IgD-negative memory B cell (primary cell): ENCODE data around the gene STK32C. TPM values are rescaled to one million over a fixed set of nuclear protein-coding genes. Genes with fewer than 3 reads are reported as not detected.

ENCODE experiments used
- H3K27ac Mint-ChIP-seq, 3 donors: one replicate each; pipeline ENCODE4 v1.8.0; 2020 to 2022; ENCODE audit warnings: mild to moderate bottlenecking in 3 of 3, mixed read lengths in 3 of 3, moderate library complexity in 1 of 3
- H3K27me3 Mint-ChIP-seq: one replicate; pipeline ENCODE4 v1.8.0; 2021; ENCODE audit warnings: mixed read lengths
- H3K36me3 Mint-ChIP-seq: one replicate; pipeline ENCODE4 v1.8.0; 2020; ENCODE audit warnings: mild to moderate bottlenecking, mixed read lengths
- H3K4me1 Mint-ChIP-seq, 3 donors: one replicate each; pipeline ENCODE4 v1.8.0; 2020 to 2022; ENCODE audit warnings: mixed read lengths in 3 of 3, mild to moderate bottlenecking in 1 of 3
- H3K4me3 Mint-ChIP-seq, 4 donors: one replicate each; pipeline ENCODE4 v1.8.0; 2020 to 2022; ENCODE audit warnings: mild to moderate bottlenecking in 4 of 4, mixed read lengths in 4 of 4, moderate library complexity in 3 of 4
- H3K9me3 Mint-ChIP-seq, 3 donors: one replicate each; pipeline ENCODE4 v1.8.0; 2020 to 2021; ENCODE audit warnings: mixed read lengths in 3 of 3, mild to moderate bottlenecking in 1 of 3
- polyA plus RNA-seq: library from polyadenylated mRNA; unstranded; fragments of 300-500 nt; fragmentation: Illumina TruSeq; gene quantifications from one replicate; pipeline ENCODE4 v1.2.3, GENCODE V29; 2021

The STK32C gene
- polyA plus RNA-seq, 1 donor from 2014 or later, result 4.0 TPM

DNA sequence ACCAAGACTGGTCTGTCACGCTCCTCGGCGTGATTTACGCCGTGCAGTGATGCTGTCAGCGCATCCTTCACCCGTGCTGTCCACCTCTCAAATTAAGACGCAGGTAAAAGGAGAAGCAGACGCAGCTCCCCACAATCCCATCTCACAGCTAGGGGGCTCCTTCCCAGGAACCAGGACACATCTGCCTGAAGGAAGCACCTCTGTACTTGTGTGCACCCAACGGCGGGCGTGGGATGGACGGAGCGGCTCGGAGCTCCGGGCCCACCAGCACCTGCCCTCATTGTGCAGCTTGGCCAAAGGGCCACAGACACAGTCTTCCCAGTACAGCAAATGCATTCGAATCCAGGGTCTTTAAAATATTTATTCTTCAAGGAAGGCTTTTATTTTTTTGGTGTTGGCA is 55.3 kb downstream of the STK32C start:
- Mint-ChIP-seq H3K9me3 (no peaks in the 10 kb centered on the region), H3K36me3 (no peaks in the 10 kb centered on the region), H3K27ac (no peak overlapping the region), H3K4me3 (no peak overlapping the region), H3K27me3 (no peaks in the 10 kb centered on the region), H3K4me1 (no peaks in the 10 kb centered on the region)

DNA sequence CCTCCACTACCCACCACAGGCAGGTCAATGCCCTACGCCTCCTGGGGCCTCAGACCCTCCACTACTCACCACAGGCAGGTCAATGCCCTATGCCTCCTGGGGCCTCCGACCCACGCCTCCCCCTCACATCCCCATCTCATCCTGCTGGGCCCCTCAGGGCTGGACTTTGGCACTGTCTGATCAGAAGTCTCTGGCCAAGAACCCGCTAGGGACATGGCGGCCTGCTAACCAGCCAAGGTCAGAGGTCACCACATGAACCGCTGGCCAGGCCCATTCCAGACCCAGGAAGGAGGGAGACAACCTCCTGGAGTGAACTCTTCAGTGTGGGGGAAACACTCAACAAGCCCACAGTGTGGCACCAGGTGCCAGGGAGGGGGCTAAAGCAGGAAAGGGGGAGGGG is 55.8 kb downstream of the STK32C start:
- Mint-ChIP-seq H3K4me3 (no peak overlapping the region), H3K36me3 (no peaks in the 10 kb centered on the region), H3K27ac (no peak overlapping the region), H3K27me3 (no peaks in the 10 kb centered on the region), H3K9me3 (no peaks in the 10 kb centered on the region), H3K4me1 (no peaks in the 10 kb centered on the region)

DNA sequence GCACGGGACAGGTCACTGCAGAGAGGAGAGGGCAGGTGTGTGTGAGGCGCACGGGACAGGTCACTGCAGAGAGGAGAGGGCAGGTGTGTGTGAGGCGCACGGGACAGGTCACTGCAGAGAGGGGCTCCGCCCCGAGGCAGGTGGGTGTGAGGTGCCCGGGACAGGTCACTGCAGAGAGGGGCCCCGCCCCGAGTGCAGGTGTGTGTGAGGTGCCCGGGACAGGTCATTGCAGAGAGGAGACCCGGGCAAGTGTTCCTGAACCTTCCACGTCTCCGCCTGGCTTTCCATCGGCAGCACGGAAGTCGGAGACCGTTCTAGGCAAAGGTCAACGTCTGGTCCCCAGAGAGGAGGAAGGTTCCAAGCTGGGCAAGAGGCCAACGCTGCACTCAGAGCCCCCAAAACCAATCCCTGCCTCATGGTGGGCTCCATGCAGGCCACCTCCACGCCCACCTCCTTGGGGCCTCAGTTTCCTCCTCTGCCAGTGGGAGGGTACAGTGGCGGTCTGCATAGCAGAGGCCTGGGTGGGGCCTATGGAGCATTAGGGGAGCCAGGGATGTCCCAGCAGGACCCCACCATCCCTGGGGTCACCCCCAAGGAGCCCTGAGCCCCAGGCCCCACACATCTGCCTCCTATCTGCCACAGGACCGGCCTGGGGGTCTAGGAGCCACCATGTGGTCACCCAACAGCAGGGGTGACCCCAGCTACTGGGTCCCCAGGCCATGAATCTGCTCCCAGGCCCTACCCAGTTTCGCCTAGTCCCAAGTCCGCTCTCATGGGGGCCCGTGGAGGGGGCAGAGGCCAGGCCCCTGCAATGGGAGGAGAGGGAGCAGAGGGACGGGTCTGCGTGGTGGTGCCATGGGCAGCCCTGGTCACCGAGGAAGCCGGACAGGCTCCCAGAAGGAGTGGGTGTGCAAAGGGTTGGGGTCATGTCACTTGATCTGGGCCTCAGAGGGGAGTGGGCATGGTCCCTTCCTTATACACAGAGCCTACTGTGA is 57.0 kb downstream of the STK32C start:
- H3K36me3 Mint-ChIP-seq, result no peaks in the 10 kb centered on the region
- H3K9me3 Mint-ChIP-seq, result no peaks in the 10 kb centered on the region
- H3K27me3 Mint-ChIP-seq, result no peaks in the 10 kb centered on the region
- H3K4me1 Mint-ChIP-seq, result no peaks in the 10 kb centered on the region
- H3K4me3 Mint-ChIP-seq, result no peak overlapping the region
- no peak overlapping the region for H3K27ac Mint-ChIP-seq

DNA sequence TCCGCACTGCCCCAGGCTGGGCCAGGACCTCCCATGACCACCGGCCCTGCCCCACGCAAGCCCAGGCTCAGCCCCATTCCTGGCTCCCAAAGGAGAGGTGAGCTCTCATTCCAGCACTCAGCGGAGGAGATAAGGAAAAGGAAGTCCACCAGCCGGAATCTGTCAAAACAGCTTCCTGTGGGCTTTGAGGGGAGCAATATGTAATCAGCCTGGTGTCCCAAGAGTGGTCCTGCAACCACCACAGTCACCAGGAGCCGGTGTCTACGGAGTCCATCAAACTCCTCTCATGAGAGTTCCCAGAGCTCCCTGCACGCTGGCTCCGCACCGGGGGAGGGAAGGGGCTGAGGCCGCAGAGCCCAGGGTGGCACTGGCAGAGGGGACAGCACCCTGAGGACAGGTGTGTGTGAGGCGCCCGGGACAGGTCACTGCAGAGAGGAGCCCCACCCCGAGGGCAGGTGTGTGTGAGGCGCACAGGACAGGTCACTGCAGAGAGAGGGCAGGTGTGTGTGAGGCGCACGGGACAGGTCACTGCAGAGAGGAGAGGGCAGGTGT is 57.9 kb downstream of the STK32C start:
- H3K36me3 Mint-ChIP-seq, result peaks cover 3% of the 10 kb centered on the region
- H3K27me3 Mint-ChIP-seq, result no peaks in the 10 kb centered on the region
- no peak overlapping the region for H3K27ac Mint-ChIP-seq
- no peak overlapping the region for H3K4me3 Mint-ChIP-seq
- H3K4me1 Mint-ChIP-seq, result no peaks in the 10 kb centered on the region
- no peaks in the 10 kb centered on the region for H3K9me3 Mint-ChIP-seq

DNA sequence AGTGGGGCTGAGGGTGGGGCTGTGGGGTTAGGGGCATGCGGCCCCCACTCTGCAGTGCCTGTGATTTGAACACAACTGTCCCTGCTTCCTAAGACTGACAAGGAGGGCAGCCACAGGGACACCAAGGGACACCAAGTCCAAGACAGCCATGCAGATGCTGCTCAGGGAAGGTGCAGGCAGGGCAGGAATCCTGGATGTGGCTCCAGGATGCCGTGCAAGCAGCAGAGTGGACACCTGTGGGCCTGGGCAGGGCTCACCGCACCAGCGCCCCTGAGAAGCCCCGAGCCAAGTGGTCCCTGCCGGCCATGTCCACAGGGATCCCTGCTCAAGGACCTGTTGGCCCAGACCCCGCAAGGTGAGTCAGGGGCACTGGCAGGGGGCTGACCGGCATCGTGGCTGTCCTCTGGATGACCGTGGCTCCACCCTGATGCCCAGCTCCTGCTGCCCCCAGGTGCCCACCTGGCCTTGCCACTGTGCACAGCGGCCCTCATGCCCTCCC is 58.5 kb downstream of the STK32C start:
- no peaks in the 10 kb centered on the region for H3K4me1 Mint-ChIP-seq
- H3K36me3 Mint-ChIP-seq, result peaks cover 3% of the 10 kb centered on the region
- H3K27ac Mint-ChIP-seq, result no peak overlapping the region
- no peaks in the 10 kb centered on the region for H3K27me3 Mint-ChIP-seq
- H3K9me3 Mint-ChIP-seq, result no peaks in the 10 kb centered on the region
- H3K4me3 Mint-ChIP-seq, result peak overlapping the region in 1 of 4 donors; percentile 28

DNA sequence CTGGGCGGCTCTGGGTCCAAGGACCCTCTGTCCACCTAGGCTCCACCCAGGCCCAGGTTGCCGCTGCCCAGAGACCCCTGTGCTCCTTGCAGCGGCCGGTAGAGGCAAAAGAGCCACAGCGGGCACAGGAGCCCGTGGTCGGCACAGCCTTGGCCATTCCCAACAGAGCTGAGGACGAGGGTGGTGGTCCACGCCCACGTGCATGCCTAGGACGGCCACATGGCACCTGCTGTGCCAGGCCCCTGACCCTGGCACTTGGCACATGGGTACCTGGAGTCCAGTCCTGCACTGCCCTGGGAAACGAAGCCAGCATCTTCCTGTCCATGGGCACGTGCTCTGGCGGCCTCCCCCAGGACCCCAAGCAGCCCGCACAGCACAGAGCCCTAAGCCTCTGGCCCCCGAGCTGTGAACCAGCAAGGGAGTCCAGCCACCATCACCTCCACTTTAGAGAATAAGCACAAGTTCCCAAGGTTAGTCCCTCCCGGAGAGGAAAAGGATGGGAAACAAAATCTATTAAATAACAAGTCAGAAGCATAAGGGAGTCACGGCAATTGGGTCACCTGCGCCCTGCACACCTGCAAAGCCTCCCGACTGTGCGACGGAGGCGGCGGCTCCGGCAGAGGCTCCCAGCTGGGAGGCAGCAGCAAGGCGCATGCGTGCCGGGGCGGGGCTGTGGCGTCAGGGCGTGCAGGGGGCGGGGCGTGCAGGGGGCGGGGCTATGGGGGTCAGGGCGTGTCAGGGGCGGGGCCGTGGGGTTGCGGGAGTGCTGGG is 59.1 kb downstream of the STK32C start:
- Mint-ChIP-seq H3K27ac (no peak overlapping the region), H3K4me1 (no peaks in the 10 kb centered on the region), H3K9me3 (no peaks in the 10 kb centered on the region), H3K36me3 (peaks cover 3% of the 10 kb centered on the region), H3K4me3 (peak overlapping the region in 3 of 4 donors; percentile 8 to 45 (median 28)), H3K27me3 (no peaks in the 10 kb centered on the region)

DNA sequence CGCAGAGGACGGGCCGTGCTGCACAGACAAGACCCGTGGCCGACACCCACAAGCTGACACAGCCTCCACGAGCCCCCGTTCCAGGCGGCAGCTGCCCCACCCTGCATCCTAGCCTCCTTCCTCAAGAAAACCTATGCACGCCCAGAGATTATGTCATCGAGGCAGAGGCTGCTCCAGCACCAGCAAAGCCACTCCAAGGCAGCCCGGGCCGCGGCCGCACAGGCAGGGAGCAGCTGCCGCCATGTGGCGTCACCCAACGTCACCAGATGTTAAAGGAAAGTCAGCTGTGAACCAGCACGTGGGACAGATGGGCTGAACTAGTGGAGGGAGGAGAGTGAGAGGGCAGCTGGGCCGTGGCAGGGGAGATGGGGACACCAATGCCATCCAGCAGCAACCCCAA is 59.8 kb downstream of the STK32C start:
- no peaks in the 10 kb centered on the region for H3K27me3 Mint-ChIP-seq
- H3K27ac Mint-ChIP-seq, result no peak overlapping the region
- H3K4me1 Mint-ChIP-seq, result no peaks in the 10 kb centered on the region
- H3K36me3 Mint-ChIP-seq, result peaks cover 3% of the 10 kb centered on the region
- H3K4me3 Mint-ChIP-seq, result peak overlapping the region in 1 of 4 donors; percentile 88
- H3K9me3 Mint-ChIP-seq, result no peaks in the 10 kb centered on the region

DNA sequence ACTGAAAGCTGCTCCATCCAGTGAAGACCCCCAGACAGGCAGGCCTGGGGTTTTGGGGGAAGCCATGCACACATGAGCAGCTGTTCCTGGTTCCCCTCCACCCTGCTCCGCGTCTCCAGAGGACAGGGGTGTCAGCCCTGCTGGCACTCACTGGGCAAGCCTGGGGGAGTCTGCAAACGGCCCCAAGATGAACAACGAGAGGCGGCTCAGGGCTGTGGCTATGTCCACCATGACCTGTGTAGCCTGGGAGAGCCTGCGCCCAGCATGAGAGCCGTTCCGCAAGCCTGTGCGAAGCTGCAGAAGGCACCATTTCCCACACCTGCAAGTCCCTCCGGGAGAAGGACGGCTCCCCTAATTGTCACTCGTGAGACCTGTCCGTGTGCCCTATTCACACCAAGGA is 61.5 kb downstream of the STK32C start:
- H3K27ac Mint-ChIP-seq, result no peak overlapping the region
- peaks cover 0 to 4% (median 0%) of the 10 kb centered on the region in 3 donors for H3K4me1 Mint-ChIP-seq
- H3K36me3 Mint-ChIP-seq, result peaks cover 3% of the 10 kb centered on the region
- H3K9me3 Mint-ChIP-seq, result no peaks in the 10 kb centered on the region
- no peaks in the 10 kb centered on the region for H3K27me3 Mint-ChIP-seq
- no peak overlapping the region for H3K4me3 Mint-ChIP-seq

DNA sequence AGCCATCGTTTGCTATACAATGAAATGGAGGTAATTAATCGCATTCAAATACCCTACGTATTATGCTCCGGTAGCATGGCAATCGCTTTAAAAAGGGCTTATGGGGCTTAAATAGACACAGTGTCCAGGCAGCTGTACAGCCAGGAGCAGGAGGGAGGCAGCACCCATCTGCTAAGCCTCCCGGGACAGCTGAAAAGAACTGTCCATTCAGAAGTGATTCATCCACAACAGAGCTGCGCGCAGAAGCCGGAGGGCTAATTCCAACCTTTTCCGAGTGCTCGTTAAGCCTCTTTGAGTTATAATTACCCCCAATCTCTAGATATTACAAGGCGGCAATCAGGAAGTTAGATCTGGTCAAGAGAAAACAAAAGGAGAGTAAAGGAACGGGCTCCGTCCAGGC is 62.7 kb downstream of the STK32C start:
- peaks cover 3% of the 10 kb centered on the region for H3K36me3 Mint-ChIP-seq
- peak overlapping the region in 1 of 3 donors; percentile 3 for H3K27ac Mint-ChIP-seq
- no peaks in the 10 kb centered on the region for H3K9me3 Mint-ChIP-seq
- H3K4me3 Mint-ChIP-seq, result no peak overlapping the region
- H3K27me3 Mint-ChIP-seq, result no peaks in the 10 kb centered on the region
- H3K4me1 Mint-ChIP-seq, result peaks cover 0 to 4% (median 0%) of the 10 kb centered on the region in 3 donors

DNA sequence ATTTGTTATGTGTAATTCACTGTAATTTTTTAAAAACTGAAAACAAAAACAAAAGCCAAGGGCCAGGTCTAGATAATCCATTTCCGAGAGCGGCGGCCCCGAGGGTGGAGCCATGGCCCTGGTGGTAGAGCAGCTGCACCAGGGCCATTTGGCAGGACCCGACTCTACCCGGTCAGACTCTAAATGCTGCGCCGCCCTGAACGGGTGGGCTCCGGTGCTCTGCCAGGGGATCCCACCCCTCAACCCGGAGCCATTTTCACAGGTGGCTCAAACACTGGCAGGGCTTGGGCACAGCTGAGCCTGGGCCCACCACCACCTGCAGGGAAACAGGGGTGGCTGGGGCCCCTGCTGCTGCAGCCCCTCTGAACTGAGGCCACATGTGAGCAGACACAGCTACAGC is 64.1 kb downstream of the STK32C start:
- H3K4me3 Mint-ChIP-seq, result no peak overlapping the region
- H3K9me3 Mint-ChIP-seq, result no peaks in the 10 kb centered on the region
- peaks cover 3% of the 10 kb centered on the region for H3K36me3 Mint-ChIP-seq
- no peak overlapping the region for H3K27ac Mint-ChIP-seq
- H3K4me1 Mint-ChIP-seq, result peaks cover 0 to 4% (median 0%) of the 10 kb centered on the region in 3 donors
- no peaks in the 10 kb centered on the region for H3K27me3 Mint-ChIP-seq

DNA sequence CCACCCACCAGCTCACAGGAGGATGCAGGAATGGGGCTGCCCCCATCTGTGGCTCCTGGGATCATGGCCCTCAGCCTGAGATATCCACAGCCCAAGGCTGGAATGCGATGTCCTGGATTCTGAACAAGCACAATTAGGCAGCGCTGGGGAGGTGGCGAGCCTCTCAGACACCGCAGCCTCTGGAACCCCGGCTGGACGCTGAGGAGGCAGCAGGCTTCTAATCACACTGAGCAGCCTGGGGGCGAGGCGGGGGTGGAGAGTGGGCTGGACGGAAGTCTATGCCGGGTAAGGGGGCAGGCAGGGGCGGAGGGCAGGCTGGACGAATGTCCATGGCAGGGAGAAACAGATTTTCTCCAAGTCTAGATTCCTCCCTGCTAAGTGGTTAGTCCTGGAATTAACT is 64.6 kb downstream of the STK32C start:
- H3K4me3 Mint-ChIP-seq, result no peak overlapping the region
- no peaks in the 10 kb centered on the region for H3K27me3 Mint-ChIP-seq
- H3K36me3 Mint-ChIP-seq, result peaks cover 3% of the 10 kb centered on the region
- H3K4me1 Mint-ChIP-seq, result peaks cover 0 to 4% (median 0%) of the 10 kb centered on the region in 3 donors
- no peak overlapping the region for H3K27ac Mint-ChIP-seq
- H3K9me3 Mint-ChIP-seq, result no peaks in the 10 kb centered on the region

DNA sequence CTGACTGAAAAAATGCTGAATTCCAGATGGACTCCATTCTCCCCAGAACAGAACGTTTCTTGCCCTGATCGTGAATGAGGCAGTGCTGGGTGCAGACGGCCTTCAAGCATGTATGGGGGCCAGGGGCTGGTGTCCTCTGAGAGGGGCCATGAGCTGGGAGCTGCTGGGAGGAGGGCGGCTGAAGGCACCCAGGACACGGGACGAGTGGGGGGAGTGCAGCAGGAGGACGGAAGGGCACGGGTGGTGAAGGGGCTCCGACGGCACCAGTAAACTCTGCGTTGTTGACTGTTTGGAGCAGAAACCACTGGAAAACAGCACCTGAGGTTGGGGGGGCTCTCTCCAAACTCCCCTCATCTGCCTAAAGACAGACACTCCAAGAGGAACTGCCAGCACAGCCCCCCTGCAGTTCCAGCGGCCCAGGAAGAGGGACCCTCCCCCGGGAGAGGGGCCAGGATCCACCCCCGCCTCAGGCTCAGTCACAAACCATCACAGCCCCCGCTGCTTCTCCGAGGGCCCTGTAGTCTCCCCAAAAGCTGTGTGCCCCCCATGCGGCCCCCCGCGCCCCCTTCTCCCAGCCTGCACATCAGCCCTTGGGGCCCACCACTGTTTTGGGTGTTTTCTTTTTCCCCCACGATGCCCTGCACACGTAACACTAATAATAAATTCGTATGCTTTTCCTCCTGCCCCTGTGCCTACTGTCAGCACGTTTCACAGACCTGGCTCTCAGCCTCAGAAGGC is 65.5 kb downstream of the STK32C start:
- Mint-ChIP-seq H3K27me3 (no peaks in the 10 kb centered on the region), H3K4me1 (peaks cover 0 to 4% (median 0%) of the 10 kb centered on the region in 3 donors), H3K4me3 (no peak overlapping the region), H3K9me3 (no peaks in the 10 kb centered on the region), H3K27ac (no peak overlapping the region), H3K36me3 (peaks cover 3% of the 10 kb centered on the region)

DNA sequence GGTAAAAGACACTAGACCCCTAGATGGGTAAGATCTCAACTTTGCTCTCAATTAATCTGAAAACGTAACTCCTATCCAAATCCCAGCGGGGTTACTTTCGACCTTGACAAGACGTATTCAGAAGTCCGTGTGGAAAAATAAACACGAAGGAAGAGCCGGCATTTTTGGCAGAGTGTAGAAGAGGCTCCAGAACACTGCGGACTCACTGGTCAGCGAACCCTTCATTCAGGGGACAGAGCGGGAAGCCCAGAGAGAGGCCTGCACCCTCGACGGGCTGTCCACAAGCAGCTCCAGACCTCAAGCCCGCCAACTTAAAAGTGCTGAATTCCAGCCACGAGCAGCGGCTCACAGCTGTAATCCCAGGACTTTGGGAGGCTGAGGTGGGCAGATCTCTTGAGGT is 66.3 kb downstream of the STK32C start:
- Mint-ChIP-seq H3K27me3 (no peaks in the 10 kb centered on the region), H3K4me1 (peaks cover 0 to 4% (median 0%) of the 10 kb centered on the region in 3 donors), H3K9me3 (no peaks in the 10 kb centered on the region), H3K27ac (peak overlapping the region in 1 of 3 donors; percentile 28), H3K36me3 (peaks cover 3% of the 10 kb centered on the region), H3K4me3 (no peak overlapping the region)

DNA sequence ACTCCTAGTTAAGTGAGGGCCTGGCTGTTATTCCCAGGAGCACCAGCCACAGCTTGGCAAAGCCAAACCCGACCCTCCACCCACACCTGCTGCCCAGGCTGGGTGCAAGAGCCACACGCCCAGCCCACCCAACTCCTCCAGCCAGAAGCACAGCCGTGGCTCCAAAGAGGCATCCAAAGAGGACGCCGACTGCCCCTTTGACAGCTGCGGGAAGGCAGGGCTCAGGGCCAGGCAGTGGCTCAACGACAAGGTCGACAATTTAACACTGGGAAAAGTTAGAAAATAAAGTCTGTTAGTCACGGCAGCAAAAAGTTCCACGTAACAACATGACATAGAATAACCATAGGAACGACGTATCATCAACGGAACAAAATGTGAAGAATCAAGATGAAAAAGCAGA is 66.7 kb downstream of the STK32C start:
- Mint-ChIP-seq H3K27me3 (no peaks in the 10 kb centered on the region), H3K4me1 (peaks cover 0 to 4% (median 0%) of the 10 kb centered on the region in 3 donors), H3K9me3 (no peaks in the 10 kb centered on the region), H3K4me3 (no peak overlapping the region), H3K36me3 (peaks cover 3% of the 10 kb centered on the region), H3K27ac (peak overlapping the region in 1 of 3 donors; percentile 28)
